Putamen (tissue), 1 donor: Measurements from ENCODE around the gene OSTF1.

Experiments used
- DNase-seq: peaks from one replicate; pipeline ENCODE4 v3.0.0-alpha.2; 2016; ENCODE audit warnings: low spot score

OSTF1 gene

GRCh38 chr9:75084081-75084672 is 4.1 kb upstream of the OSTF1 start:
- DNase-seq, result no peak

- no peak for DNase-seq
These were observed 2.7 kb upstream of the OSTF1 start for GRCh38 chr9:75085640-75086039.

DNA sequence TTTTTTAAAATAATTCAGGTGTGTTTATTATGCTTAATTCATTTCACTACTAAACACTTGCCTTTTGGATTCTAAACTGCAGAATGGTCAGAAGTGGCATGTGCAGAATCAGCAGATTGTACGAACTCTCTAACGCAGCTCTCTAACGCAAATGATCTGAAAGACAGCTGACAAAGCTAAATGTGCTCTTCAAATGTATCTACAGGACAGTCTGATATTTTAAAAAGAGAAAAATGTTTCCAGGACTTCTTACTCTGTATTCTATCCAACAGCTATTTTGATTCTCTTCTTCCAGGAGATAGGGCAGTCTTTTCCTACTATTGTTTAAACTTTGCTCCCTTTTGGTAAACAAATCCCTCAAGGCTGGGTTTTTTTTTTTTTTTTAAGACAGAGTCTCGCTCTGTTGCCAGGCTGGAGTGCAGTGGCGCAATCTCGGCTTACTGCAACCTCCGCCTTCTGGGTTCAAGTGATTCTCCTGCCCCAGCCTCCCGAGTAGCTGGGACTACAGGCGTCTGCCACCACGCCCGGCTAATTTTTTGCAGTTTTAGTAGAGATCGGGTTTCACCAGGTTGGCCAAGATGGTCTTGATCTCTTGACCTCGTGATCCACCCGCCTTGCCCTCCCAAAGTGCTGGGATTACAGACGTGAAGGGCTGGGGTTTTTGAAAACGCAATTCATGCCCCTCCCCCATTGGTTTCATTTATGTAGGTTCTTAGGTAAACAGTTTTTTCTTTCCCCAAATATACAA is 1.6 kb upstream of the OSTF1 start:
- DNase-seq, result no peak

DNA sequence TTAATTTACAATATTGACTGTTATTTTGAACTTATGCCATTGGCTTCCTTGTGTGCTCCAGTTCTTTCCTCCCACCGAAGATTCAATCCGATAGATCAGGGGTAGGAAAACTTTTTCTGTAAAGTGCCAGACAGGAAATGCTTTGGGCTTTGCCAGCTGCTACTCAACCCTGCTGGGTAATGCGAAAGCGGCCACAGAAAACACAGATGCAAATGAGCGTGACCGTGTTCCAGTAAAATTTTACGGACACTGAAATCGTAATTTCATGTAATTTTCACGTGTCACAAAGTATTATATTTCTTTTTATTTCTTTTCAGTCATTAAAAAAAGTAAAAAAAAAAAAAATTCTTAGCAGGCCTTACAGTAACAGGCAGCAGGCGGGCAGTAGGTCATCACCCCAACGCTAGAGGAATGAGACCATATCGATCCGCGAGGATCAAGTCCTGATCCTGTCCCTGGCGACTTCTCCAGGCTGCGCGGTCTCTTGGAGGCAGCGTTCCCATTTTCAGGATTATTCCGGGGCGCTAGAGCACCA is 958 bp upstream of the OSTF1 start:
- DNase-seq, result no peak

GRCh38 chr9:75088646-75089372 is 495 bp downstream of the OSTF1 start:
- DNase-seq, result peak; percentile 58

DNA sequence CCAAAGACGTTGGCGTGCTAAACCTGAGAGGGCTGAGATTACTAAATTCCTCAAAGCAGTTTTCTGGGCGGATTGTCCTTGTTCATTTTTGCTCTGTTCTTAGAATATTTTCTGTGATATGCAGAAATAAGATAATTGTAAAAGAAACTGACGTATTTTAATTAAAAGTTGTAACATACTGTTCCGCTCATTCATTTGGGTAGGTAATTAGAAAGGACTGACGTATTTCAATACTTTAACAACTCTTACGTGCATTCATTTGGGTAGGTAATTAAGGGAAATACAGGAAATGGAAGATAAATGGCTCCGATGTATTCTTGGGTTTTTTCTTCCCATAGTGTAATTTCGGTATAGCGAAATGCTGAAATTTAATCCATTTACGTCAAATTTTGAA is 1.1 kb downstream of the OSTF1 start:
- no peak for DNase-seq

- no peak for DNase-seq
These were observed 2.3 kb downstream of the OSTF1 start for GRCh38 chr9:75090579-75090978.

- DNase-seq, result no peak
These were observed 4.5 kb downstream of the OSTF1 start for GRCh38 chr9:75092766-75093165.

DNA sequence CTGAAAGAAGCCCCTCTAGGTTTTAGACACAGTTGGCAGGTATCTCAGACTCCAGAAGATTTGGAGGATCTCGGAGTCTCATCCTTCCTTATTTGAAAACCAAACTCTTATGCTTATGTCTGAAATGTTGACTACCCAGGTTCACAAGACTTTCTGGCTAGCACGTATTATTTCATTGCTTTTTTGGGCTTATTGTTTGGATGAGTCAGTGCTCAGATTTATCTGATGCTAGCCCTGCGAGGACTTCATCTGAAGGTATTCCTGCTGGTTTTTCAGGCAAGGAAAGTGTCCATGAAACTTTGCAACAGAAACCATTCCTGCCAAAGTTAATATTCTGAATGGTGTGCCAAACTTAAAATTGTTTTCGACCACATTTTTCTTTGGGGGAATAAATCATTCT is 8.5 kb downstream of the OSTF1 start:
- no peak for DNase-seq

DNA sequence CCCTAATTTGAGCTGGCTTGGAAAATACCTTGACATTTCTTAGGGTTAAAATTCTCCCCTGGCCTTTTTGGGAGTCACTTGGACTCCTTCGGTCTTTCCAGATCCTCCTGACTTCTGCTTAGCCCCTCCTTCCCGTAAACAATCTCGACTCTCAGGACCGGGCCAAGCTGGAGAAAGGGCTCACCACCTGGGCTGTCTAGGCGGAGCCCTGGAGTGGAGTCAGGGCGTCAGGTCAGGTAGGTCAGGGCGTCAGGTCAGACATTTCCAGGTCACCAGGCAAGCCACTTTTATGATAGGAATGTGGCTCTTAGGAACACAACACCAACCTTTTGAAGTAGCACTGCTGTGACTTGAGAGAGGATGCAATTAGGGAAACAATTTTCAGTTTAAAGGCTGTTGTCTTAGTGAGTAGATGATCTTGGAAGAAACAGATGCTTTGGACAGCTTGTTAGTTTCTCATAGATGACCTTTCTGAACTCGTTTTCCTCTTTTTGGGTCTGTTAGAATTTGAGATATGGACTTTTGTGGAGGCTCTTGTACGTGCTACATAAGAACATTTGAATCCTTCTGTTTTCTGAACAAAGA is 12.8 kb downstream of the OSTF1 start:
- no peak for DNase-seq

DNA sequence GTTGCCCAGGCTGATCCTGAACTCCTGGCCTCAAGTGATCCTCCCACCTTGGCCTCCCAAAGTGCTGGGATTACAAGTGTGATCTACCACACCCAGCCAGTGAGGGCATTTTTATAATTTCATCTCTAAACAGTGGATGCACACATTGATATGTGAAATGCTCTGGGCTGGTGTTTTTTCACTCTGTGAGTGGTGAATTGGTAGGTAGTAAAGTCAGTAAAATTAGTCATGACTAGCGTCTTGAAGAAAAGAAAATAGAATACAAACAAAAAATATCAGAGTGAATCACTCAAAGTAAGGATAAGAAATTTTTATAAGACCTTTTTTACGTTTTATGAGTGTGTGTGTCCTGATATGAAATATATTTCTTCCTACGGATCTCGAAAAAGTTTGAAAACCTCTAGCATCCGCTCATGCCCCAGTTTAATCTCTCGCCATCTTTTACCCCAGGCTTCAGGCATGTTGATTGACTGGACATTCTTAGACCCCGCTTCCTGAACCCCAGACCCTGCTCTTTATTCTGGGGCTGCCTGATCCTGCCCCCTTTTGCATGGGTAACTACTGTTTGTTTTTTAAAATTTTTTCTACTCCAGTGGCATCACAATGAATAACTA is 14.0 kb downstream of the OSTF1 start:
- no peak for DNase-seq

DNA sequence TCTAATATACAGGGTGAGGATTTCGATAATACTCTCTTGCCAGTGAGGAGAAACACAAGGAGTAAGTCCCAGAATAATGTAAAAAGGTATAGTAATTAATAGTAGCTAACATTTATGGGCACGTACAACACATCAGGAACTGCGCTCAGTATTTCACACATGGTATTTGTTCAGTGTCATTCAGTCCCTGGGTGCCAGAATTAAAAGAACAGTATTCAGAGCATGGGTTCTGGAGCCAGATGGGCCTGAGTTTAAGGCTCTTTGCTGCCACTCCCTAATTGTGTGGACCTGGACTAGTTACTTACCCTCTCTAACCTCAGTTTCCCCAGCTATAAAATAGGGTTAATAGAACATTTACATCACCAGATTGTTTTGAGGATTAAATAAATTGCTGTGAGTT is 16.3 kb downstream of the OSTF1 start:
- no peak for DNase-seq

GRCh38 chr9:75105019-75105540 is 16.8 kb downstream of the OSTF1 start:
- no peak for DNase-seq

GRCh38 chr9:75105841-75106240 is 17.5 kb downstream of the OSTF1 start:
- no peak for DNase-seq

DNA sequence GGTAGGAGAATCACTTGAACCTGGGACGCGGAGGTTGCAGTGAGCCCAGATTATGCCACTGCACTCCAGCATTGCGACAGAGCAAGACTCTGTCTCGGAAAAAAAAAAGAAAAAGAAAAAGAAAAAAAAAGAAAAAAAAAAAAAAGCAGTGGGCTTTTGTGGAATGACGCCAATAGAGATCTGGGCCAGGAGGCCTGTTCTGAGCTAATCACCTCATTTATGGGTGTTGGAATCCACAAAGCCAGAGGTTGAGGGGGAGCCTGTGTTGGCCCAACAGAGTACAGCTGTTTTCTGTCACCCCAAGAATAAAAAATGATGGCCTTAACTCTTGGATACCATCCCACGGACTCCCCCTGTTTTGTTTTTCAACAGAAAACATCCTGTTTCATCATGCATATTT is 18.5 kb downstream of the OSTF1 start:
- DNase-seq, result no peak

DNA sequence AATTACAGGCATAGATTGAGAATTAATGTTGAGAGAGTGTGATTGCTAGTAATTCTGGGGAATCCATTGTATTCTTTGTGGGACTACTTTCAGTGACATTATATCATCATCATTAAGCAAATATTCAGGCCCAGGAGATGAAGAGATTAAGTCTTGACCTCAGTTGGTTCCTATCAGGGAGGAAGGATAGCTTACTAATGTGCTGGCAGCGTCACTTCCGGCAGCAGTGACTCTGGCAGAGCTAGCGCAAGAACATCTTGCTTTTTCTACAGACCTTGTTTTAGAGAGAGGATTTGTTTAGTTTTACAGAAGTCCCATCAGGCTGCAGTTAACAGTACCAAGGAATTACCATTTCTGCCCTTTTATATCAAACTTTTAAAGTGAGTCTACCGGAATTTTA is 20.3 kb downstream of the OSTF1 start:
- DNase-seq, result no peak

GRCh38 chr9:75109210-75109839 is 21.0 kb downstream of the OSTF1 start:
- no peak for DNase-seq

DNA sequence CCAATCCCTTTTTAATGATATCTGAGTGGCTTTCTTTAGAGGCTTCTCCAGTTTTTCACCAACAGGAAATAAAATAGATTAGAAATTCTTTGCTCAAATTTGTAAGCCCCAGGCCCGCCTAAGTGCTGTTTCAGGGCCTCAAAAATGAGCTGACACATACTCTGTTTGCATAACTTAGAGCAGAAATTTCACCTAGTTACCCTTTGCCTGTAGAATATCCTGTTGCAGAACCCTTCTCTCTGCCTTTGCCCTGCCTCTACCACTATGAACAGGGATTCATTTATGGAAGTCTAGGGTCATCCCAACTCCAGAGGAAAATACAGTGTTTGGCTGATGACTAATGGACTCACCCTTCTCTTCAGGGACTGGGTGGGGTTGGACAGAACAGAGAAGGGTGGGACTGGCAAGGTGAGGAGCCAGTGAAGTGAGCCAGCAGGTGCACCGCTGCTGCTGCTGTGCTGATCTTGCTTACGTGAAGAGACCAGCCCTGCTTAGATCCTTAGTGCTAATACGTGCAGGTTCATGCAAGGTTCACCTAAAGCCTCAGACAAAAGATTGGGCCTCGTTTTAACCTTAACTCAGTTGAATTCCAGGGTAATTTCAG is 22.8 kb downstream of the OSTF1 start:
- DNase-seq, result no peak

DNA sequence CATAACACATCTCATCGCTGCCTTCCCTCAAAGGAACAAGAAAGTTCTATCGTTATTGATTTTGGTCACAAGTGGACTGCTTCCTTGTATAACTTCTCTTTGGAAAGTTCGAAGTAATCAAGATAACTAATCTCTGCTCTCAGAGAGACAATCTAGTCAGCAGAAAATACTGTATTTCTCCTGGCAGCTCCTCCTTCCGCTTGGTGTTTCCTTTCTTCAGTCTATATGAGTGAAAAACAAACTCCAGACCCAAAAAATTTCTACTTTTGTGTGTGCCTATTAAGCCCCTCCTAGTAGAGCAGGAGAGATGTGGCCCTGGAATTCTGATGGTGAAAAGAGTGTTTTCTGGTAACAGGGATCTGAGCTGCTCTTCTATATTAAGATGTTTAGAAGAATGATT is 24.5 kb downstream of the OSTF1 start:
- DNase-seq, result no peak

- DNase-seq, result no peak
These were observed 28.0 kb downstream of the OSTF1 start for GRCh38 chr9:75116306-75116705.

- DNase-seq, result no peak
These were observed 29.2 kb downstream of the OSTF1 start for GRCh38 chr9:75117564-75117963.
